Nephron progenitor cell (in vitro differentiated cells): ENCODE results near the gene TBRG4.

Experiments used
- DNase-seq: peaks from one replicate; pipeline ENCODE4 v3.0.0; 2021
- H3K27ac Mint-ChIP-seq: 2 replicates; pipeline ENCODE4 v1.8.0; 2021; ENCODE audit warnings: mild to moderate bottlenecking, moderate library complexity, mixed read lengths
- H3K27me3 Mint-ChIP-seq: 2 replicates; pipeline ENCODE4 v1.8.0; 2021; ENCODE audit warnings: mild to moderate bottlenecking, low read depth, mixed read lengths; ENCODE audit not compliant: poor library complexity
- H3K36me3 Mint-ChIP-seq: 2 replicates; pipeline ENCODE4 v1.8.0; 2021; ENCODE audit warnings: low read depth, mixed read lengths
- H3K4me1 Mint-ChIP-seq: 2 replicates; pipeline ENCODE4 v1.8.0; 2021; ENCODE audit warnings: mixed read lengths
- H3K4me3 Mint-ChIP-seq: 2 replicates; pipeline ENCODE4 v1.8.0; 2021; ENCODE audit warnings: mild to moderate bottlenecking, moderate library complexity, mixed read lengths
- H3K9me3 Mint-ChIP-seq: 2 replicates; pipeline ENCODE4 v1.8.0; 2021; ENCODE audit warnings: mild to moderate bottlenecking, moderate library complexity, mixed read lengths
- CTCF ChIP-seq: fragments of 200-600 bp; sonication (generic); IDR thresholded peaks from 2 replicates; pipeline ENCODE4 v1.5.0; 2021; ENCODE audit warnings: antibody characterized with exemption

The TBRG4 gene

GRCh38 chr7:45061352-45061751 is 50.1 kb downstream of the TBRG4 start:
- no peaks in the 10 kb centered on the region for H3K9me3 Mint-ChIP-seq
- no peaks in the 10 kb centered on the region for H3K27me3 Mint-ChIP-seq
- DNase-seq = no peak
- TF ChIP-seq CTCF = no peak
- H3K36me3 Mint-ChIP-seq = peaks cover 45% of the 10 kb centered on the region
- H3K4me3 Mint-ChIP-seq = no peak overlapping the region
- H3K4me1 Mint-ChIP-seq = no peaks in the 10 kb centered on the region
- no peak overlapping the region for H3K27ac Mint-ChIP-seq

GRCh38 chr7:45060295-45060694 is 51.2 kb downstream of the TBRG4 start:
- Mint-ChIP-seq H3K27ac (no peak overlapping the region), H3K27me3 (no peaks in the 10 kb centered on the region), H3K4me1 (no peaks in the 10 kb centered on the region), H3K36me3 (peaks cover 48% of the 10 kb centered on the region), H3K4me3 (no peak overlapping the region), H3K9me3 (peaks cover 5% of the 10 kb centered on the region)
- TF ChIP-seq CTCF = no peak
- no peak for DNase-seq

- no peaks in the 10 kb centered on the region for H3K27me3 Mint-ChIP-seq
- no peak overlapping the region for H3K4me3 Mint-ChIP-seq
- no peaks in the 10 kb centered on the region for H3K4me1 Mint-ChIP-seq
- peaks cover 9% of the 10 kb centered on the region for H3K9me3 Mint-ChIP-seq
- no peak for DNase-seq
- peaks cover 50% of the 10 kb centered on the region for H3K36me3 Mint-ChIP-seq
- H3K27ac Mint-ChIP-seq = no peak overlapping the region
- TF ChIP-seq CTCF = no peak
Measured at GRCh38 chr7:45057878-45058277, 53.6 kb downstream of the TBRG4 start.

GRCh38 chr7:45055594-45056219 is 55.8 kb downstream of the TBRG4 start:
- no peaks in the 10 kb centered on the region for H3K27me3 Mint-ChIP-seq
- H3K9me3 Mint-ChIP-seq = peaks cover 9% of the 10 kb centered on the region
- no peaks in the 10 kb centered on the region for H3K4me1 Mint-ChIP-seq
- no peak overlapping the region for H3K27ac Mint-ChIP-seq
- no peak overlapping the region for H3K4me3 Mint-ChIP-seq
- TF ChIP-seq CTCF = no peak
- DNase-seq = no peak
- peaks cover 53% of the 10 kb centered on the region for H3K36me3 Mint-ChIP-seq

- H3K9me3 Mint-ChIP-seq = peaks cover 9% of the 10 kb centered on the region
- H3K4me1 Mint-ChIP-seq = no peaks in the 10 kb centered on the region
- H3K36me3 Mint-ChIP-seq = peaks cover 53% of the 10 kb centered on the region
- H3K4me3 Mint-ChIP-seq = no peak overlapping the region
- H3K27ac Mint-ChIP-seq = no peak overlapping the region
- no peak for TF ChIP-seq CTCF
- H3K27me3 Mint-ChIP-seq = no peaks in the 10 kb centered on the region
- no peak for DNase-seq
Measured at GRCh38 chr7:45055016-45055415, 56.5 kb downstream of the TBRG4 start.

GRCh38 chr7:45054442-45054841 is 57.1 kb downstream of the TBRG4 start:
- Mint-ChIP-seq H3K27me3 (no peaks in the 10 kb centered on the region), H3K4me3 (no peak overlapping the region), H3K9me3 (peaks cover 9% of the 10 kb centered on the region), H3K4me1 (no peaks in the 10 kb centered on the region), H3K36me3 (peaks cover 53% of the 10 kb centered on the region), H3K27ac (no peak overlapping the region)
- no peak for DNase-seq
- TF ChIP-seq CTCF = no peak
